Stimulated activated CD4-positive, alpha-beta T cell treated with anti-CD3 and anti-CD28 coated beads, Interleukin-1b, Interleukin-23, amount 100 ng/mL, for 4 hours (primary cell): Measurements from ENCODE around the gene DYNLL1.
A peak's percentile ranks its signal among the peaks of the same experiment; 100 is the strongest.
"Not testable (repeated sequence)": the region's sequence is repeated elsewhere in the genome, so short reads cannot be mapped to it uniquely, and the experiment has no call there.

Experiments
- DNase-seq, 2 donors: peaks; one replicate each; pipeline ENCODE4 v3.0.0-alpha.2; 2020; ENCODE audit warnings: low read depth in 2 of 2

DYNLL1 gene

GRCh38 chr12:120495731-120496412 lies at the start of gene DYNLL1:
Gene DYNLL1 (plus strand): TSS chr12:120496113. CDS start chr12:120496422, 309 bp downstream.
- peak; percentile 95 to 98 for DNase-seq

GRCh38 chr12:120446844-120447178 lies 49.1 kb upstream of the DYNLL1 start:
- not testable (repeated sequence) for DNase-seq

GRCh38 chr12:120447992-120448391 lies 47.9 kb upstream of the DYNLL1 start:
- no peak for DNase-seq

- DNase-seq: not testable (repeated sequence)
Measured at GRCh38 chr12:120452524-120452923, 43.4 kb upstream of the DYNLL1 start.

- DNase-seq: no peak
Measured at GRCh38 chr12:120453060-120453750, 42.7 kb upstream of the DYNLL1 start.

GRCh38 chr12:120453977-120454376 lies 41.9 kb upstream of the DYNLL1 start:
- no peak for DNase-seq

GRCh38 chr12:120455302-120455701 lies 40.6 kb upstream of the DYNLL1 start:
- DNase-seq: no peak

- DNase-seq: no peak
Measured at GRCh38 chr12:120457133-120457532, 38.8 kb upstream of the DYNLL1 start.

- no peak for DNase-seq
Measured at GRCh38 chr12:120460157-120460556, 35.8 kb upstream of the DYNLL1 start.

GRCh38 chr12:120462099-120462640 lies 33.7 kb upstream of the DYNLL1 start:
- DNase-seq: no peak

- DNase-seq: no peak
Measured at GRCh38 chr12:120463712-120464111, 32.2 kb upstream of the DYNLL1 start.

- DNase-seq: no peak
Measured at GRCh38 chr12:120465756-120466155, 30.2 kb upstream of the DYNLL1 start.

- DNase-seq: peak in 1 of 2 donors; percentile 24
Measured at GRCh38 chr12:120466560-120467315, 29.2 kb upstream of the DYNLL1 start.

- DNase-seq: no peak
Measured at GRCh38 chr12:120467439-120467838, 28.5 kb upstream of the DYNLL1 start.

GRCh38 chr12:120468325-120468820 lies 27.5 kb upstream of the DYNLL1 start:
- no peak for DNase-seq

GRCh38 chr12:120468821-120469449 lies 27.0 kb upstream of the DYNLL1 start:
- peak; percentile 49 to 51 for DNase-seq

GRCh38 chr12:120469450-120470149 lies 26.3 kb upstream of the DYNLL1 start, which contains the start of gene SRSF9:
Gene SRSF9 (minus strand): TSS chr12:120469748. CDS start chr12:120469609, 139 bp downstream.
- peak; percentile 97 for DNase-seq

GRCh38 chr12:120470150-120470784 lies 25.6 kb upstream of the DYNLL1 start:
- no peak for DNase-seq

GRCh38 chr12:120472521-120472920 lies 23.4 kb upstream of the DYNLL1 start:
- DNase-seq: no peak

- DNase-seq: no peak
Measured at GRCh38 chr12:120473807-120474615, 21.9 kb upstream of the DYNLL1 start.
